Rectal smooth muscle tissue (tissue), 1 donor: Measurements from ENCODE around the gene PCDHGA1.

Experiments used
- H3K27ac ChIP-seq: one replicate; pipeline ENCODE4 v1.7.0; 2013; ENCODE audit warnings: low read depth, low read length, inconsistent platforms
- H3K27me3 ChIP-seq: one replicate; pipeline ENCODE4 v1.7.0; 2013; ENCODE audit warnings: low read length; ENCODE audit not compliant: control insufficient read depth, insufficient read depth
- H3K36me3 ChIP-seq: one replicate; pipeline ENCODE4 v1.7.0; 2013; ENCODE audit warnings: low read length; ENCODE audit not compliant: control insufficient read depth, insufficient read depth
- H3K4me1 ChIP-seq: one replicate; pipeline ENCODE4 v1.7.0; 2013; ENCODE audit warnings: low read length; ENCODE audit not compliant: control insufficient read depth, insufficient read depth
- H3K4me3 ChIP-seq: one replicate; pipeline ENCODE4 v1.7.0; 2013; ENCODE audit warnings: low read length
- H3K9ac ChIP-seq: one replicate; pipeline ENCODE4 v1.7.0; 2013; ENCODE audit warnings: low read length

PCDHGA1 gene

GRCh38 chr5:141488591-141489561 lies 158.6 kb downstream of the PCDHGA1 start, which contains the start of gene PCDHGC5:
Gene PCDHGC5, plus strand, starts transcription at chr5:141489081. Its CDS starts 160 bp downstream, at chr5:141489241.
- Histone ChIP-seq H3K36me3 (peaks cover 2% of the 10 kb centered on the region), H3K9ac (no peak within 1 kb of the TSS), H3K4me3 (no peak within 1 kb of the TSS), H3K4me1 (peaks cover 14% of the 10 kb centered on the region), H3K27ac (no peak within 1 kb of the TSS), H3K27me3 (no peaks in the 10 kb centered on the region)

DNA sequence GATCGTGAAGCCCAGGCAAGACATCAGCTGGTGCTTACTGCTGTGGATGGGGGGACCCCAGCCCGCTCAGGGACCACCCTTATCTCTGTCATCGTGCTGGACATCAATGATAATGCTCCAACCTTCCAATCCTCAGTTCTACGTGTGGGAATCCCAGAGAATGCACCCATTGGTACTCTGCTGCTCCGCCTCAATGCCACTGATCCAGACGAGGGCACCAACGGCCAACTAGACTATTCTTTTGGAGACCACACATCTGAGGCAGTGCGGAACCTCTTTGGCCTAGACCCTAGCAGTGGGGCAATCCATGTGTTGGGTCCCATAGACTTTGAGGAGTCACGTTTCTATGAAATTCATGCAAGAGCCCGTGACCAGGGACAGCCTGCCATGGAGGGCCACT lies 159.5 kb downstream of the PCDHGA1 start:
- Histone ChIP-seq H3K4me3 (no peak overlapping the region), H3K9ac (no peak overlapping the region), H3K36me3 (peaks cover 2% of the 10 kb centered on the region), H3K27me3 (no peaks in the 10 kb centered on the region), H3K27ac (no peak overlapping the region), H3K4me1 (peaks cover 10% of the 10 kb centered on the region)

DNA sequence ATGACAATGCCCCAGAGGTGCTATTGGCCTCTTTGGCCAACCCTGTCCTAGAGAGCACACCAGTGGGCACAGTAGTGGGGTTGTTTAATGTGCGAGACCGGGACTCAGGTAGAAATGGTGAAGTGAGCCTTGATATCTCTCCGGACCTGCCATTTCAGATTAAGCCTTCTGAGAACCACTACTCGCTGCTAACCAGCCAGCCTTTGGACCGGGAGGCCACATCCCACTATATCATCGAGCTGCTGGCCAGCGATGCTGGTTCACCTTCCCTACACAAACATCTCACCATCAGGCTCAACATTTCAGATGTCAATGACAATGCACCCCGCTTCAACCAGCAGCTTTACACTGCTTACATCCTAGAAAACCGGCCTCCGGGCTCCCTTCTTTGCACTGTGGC lies 160.0 kb downstream of the PCDHGA1 start:
- no peak overlapping the region for H3K4me3 ChIP-seq
- no peak overlapping the region for H3K9ac ChIP-seq
- H3K36me3 ChIP-seq = peaks cover 2% of the 10 kb centered on the region
- no peaks in the 10 kb centered on the region for H3K27me3 ChIP-seq
- H3K27ac ChIP-seq = no peak overlapping the region
- peaks cover 7% of the 10 kb centered on the region for H3K4me1 ChIP-seq

GRCh38 chr5:141490771-141491170 lies 160.5 kb downstream of the PCDHGA1 start:
- no peak overlapping the region for H3K27ac ChIP-seq
- H3K4me1 ChIP-seq = peaks cover 4% of the 10 kb centered on the region
- H3K36me3 ChIP-seq = peaks cover 2% of the 10 kb centered on the region
- H3K9ac ChIP-seq = no peak overlapping the region
- H3K27me3 ChIP-seq = no peaks in the 10 kb centered on the region
- H3K4me3 ChIP-seq = no peak overlapping the region

- H3K4me1 ChIP-seq = peaks cover 4% of the 10 kb centered on the region
- H3K36me3 ChIP-seq = peaks cover 5% of the 10 kb centered on the region
- no peak overlapping the region for H3K4me3 ChIP-seq
- H3K9ac ChIP-seq = no peak overlapping the region
- no peaks in the 10 kb centered on the region for H3K27me3 ChIP-seq
- no peak overlapping the region for H3K27ac ChIP-seq
These were observed 161.2 kb downstream of the PCDHGA1 start for GRCh38 chr5:141491323-141492167.

- peaks cover 7% of the 10 kb centered on the region for H3K36me3 ChIP-seq
- no peak overlapping the region for H3K9ac ChIP-seq
- H3K27ac ChIP-seq = no peak overlapping the region
- peaks cover 4% of the 10 kb centered on the region for H3K4me1 ChIP-seq
- H3K4me3 ChIP-seq = no peak overlapping the region
- no peaks in the 10 kb centered on the region for H3K27me3 ChIP-seq
These were observed 162.0 kb downstream of the PCDHGA1 start for GRCh38 chr5:141492168-141492885.

DNA sequence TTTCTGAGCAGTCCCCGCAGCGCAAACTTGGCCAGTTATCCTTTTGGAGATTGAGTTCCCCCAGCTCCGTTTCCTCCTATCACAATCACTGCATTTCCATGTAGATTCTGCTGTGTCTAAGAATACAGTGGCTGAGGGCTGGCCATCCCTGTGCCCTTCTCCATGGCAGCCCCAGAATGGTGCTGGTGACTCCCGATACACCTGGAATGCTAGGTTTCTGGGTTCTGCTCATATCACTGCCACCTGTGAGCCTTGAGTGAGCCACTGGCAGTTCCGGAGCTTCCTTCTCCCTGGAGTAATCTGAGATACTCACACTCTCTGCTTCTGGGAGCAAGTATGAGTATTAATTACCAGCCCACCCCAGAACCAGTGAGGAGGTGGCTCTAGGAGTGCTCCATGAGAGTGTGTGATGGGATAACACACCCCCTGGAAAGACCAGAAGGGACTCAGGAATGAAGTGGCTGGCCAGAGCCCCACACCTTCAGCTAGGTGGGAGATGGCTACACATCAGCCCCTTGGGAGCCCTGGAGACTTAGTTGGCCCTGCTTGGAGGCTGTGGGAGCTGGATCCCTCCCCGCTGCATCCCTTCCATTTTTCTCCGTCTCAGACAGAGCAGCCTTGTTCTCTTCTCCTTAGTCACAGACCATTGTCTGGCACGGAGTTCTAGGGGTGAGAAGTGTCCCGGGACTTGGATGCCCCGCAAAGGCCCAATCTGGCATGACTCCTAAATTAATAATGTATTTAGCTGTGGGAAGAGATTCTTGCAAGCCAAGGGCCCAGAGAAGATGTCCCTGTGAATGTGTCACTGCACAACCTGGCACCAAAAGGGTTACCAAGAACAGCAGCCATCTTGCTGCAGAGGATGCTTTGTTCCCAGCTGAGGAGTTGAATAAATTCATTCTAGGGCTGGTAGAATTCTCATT lies 163.4 kb downstream of the PCDHGA1 start:
- no peak overlapping the region for H3K9ac ChIP-seq
- H3K36me3 ChIP-seq = peaks cover 10% of the 10 kb centered on the region
- H3K4me3 ChIP-seq = no peak overlapping the region
- peaks cover 4% of the 10 kb centered on the region for H3K4me1 ChIP-seq
- H3K27ac ChIP-seq = no peak overlapping the region
- H3K27me3 ChIP-seq = no peaks in the 10 kb centered on the region

DNA sequence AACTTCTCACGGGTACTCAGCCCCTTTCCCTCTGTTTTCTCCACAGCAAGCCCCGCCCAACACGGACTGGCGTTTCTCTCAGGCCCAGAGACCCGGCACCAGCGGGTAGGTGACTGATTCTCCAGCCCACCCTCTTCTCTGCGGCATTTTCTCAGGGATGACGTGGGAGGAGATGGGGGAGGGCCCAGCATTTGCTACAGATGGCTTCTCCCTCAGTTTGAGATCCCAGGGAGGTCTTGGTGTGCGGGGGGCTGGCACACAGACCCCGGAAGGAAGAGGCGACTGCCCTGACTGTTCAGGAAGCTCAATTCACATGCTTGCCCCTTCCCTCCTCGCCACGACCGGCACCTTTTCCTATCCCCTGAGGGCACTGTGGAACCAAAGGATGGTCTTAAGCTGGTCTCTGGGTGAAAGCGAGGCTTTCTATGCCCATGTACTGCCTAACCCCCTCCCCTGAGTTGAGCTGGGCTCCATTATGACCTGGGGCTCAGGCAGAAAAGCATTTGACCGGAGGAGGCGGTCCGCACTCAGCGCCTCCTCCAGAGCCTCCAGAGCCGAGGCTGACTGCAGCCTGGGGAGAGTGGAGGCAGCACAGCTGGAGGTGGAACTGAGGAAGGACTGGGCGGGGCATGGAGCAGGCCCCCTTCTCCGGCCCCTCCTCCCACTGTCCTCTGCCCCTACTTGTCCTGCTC lies 164.6 kb downstream of the PCDHGA1 start:
- H3K36me3 ChIP-seq = peaks cover 10% of the 10 kb centered on the region
- no peak overlapping the region for H3K9ac ChIP-seq
- no peaks in the 10 kb centered on the region for H3K4me1 ChIP-seq
- no peak overlapping the region for H3K27ac ChIP-seq
- no peak overlapping the region for H3K4me3 ChIP-seq
- no peaks in the 10 kb centered on the region for H3K27me3 ChIP-seq

DNA sequence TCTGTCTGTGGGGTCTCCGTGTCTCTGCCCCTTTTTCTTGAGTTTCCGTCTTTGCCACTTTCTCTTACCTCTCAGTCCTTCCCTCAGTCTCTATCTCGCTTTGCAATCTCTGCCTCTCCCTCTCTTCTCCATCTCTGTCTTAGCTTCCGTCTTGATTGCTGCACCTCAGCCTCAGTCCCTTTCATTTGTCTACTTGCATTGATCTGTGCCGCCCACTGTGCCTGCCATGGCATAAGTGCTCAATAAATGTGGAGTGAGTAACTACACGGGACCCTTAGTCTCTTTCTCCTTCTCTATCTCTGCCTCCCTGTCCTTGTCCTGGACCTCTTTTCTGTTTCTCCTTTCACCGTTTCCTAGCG lies 165.1 kb downstream of the PCDHGA1 start:
- H3K4me1 ChIP-seq = no peaks in the 10 kb centered on the region
- no peak overlapping the region for H3K4me3 ChIP-seq
- no peak overlapping the region for H3K9ac ChIP-seq
- no peak overlapping the region for H3K27ac ChIP-seq
- peaks cover 10% of the 10 kb centered on the region for H3K36me3 ChIP-seq
- H3K27me3 ChIP-seq = no peaks in the 10 kb centered on the region

GRCh38 chr5:141496038-141496437 lies 165.7 kb downstream of the PCDHGA1 start:
- Histone ChIP-seq H3K4me1 (no peaks in the 10 kb centered on the region), H3K27ac (no peak overlapping the region), H3K9ac (no peak overlapping the region), H3K4me3 (no peak overlapping the region), H3K27me3 (no peaks in the 10 kb centered on the region), H3K36me3 (peaks cover 8% of the 10 kb centered on the region)

- H3K27me3 ChIP-seq = no peaks in the 10 kb centered on the region
- H3K4me3 ChIP-seq = no peak overlapping the region
These were observed 171.4 kb downstream of the PCDHGA1 start for GRCh38 chr5:141501761-141502160.

More at GRCh38 chr5:141501761-141502160, 171.4 kb downstream of the PCDHGA1 start:
- Histone ChIP-seq H3K27ac (no peak overlapping the region), H3K36me3 (peaks cover 7% of the 10 kb centered on the region), H3K4me1 (peaks cover 2% of the 10 kb centered on the region), H3K9ac (no peak overlapping the region)
